Gastroesophageal sphincter (tissue), 3 donors: ENCODE measurements around the gene RAD51B.

Source experiments
- CTCF ChIP-seq, 4 experiments: fragments of 200-600 bp in 2 of 4; fragments of 450-650 bp in 2 of 4; sonication (generic) in 1 of 4; IDR thresholded peaks; one replicate each; pipeline ENCODE4 v1.5.1; 2017 to 2019; ENCODE audit warnings: antibody characterized with exemption in 4 of 4, mild to moderate bottlenecking in 2 of 4, moderate library complexity in 2 of 4
- EP300 ChIP-seq: sonication (generic); formaldehyde crosslinking; IDR thresholded peaks from one replicate; pipeline ENCODE4 v1.6.1; 2017; ENCODE audit warnings: antibody characterized with exemption, mild to moderate bottlenecking
- POLR2A ChIP-seq, 2 donors: fragments of 450-650 bp; IDR thresholded peaks; one replicate each; pipeline ENCODE4 v1.6.1; 2017; ENCODE audit warnings: antibody characterized with exemption in 2 of 2, mild to moderate bottlenecking in 2 of 2, moderate library complexity in 1 of 2
- POLR2AphosphoS5 ChIP-seq: sonication (generic); formaldehyde crosslinking; IDR thresholded peaks from one replicate; pipeline ENCODE4 v1.6.1; 2017; ENCODE audit warnings: antibody characterized with exemption

GRCh38 chr14:68262567-68262966, 443.0 kb downstream of the RAD51B start:
- TF ChIP-seq CTCF (IDR thresholded peaks at IDR 0.05) (no peak), POLR2AphosphoS5 (no peak), POLR2A (IDR thresholded peaks at IDR 0.05) (no peak), EP300 (no peak)
